SJSA1 (cell line): ENCODE data around the gene RPN2. TPM values are rescaled to one million over a fixed set of nuclear protein-coding genes. Genes with fewer than 3 reads are reported as not detected.

Experiments
- DNase-seq, 2 experiments: peaks; one replicate each; pipeline ENCODE4 v3.0.0-alpha.2; 2015 to 2020; ENCODE audit warnings: low spot score in 2 of 2, low read depth in 1 of 2
- H3K27ac ChIP-seq: fragments of 250-450 bp; sonication (Bioruptor Pico); 2 replicates; pipeline ENCODE4 v1.5.1; 2020; ENCODE audit warnings: mild to moderate bottlenecking, moderate library complexity
- H3K27me3 ChIP-seq: fragments of 250-450 bp; sonication (Bioruptor Pico); replicated peaks from 2 replicates; pipeline ENCODE4 v1.5.1; 2020; ENCODE audit warnings: mild to moderate bottlenecking, moderate library complexity
- H3K36me3 ChIP-seq: fragments of 250-450 bp; sonication (Bioruptor Pico); 2 replicates; pipeline ENCODE4 v1.5.1; 2020; ENCODE audit warnings: mild to moderate bottlenecking
- H3K4me1 ChIP-seq: fragments of 250-450 bp; sonication (Bioruptor Pico); replicated peaks from 2 replicates; pipeline ENCODE4 v1.6.1; 2021; ENCODE audit warnings: mild to moderate bottlenecking
- H3K4me3 ChIP-seq: fragments of 250-450 bp; sonication (Bioruptor Pico); 2 replicates; pipeline ENCODE4 v1.5.1; 2020; ENCODE audit warnings: mild to moderate bottlenecking
- H3K9me3 ChIP-seq: fragments of 250-450 bp; sonication (Bioruptor Pico); replicated peaks from 2 replicates; pipeline ENCODE4 v1.5.1; 2020; ENCODE audit warnings: mild to moderate bottlenecking
- total RNA-seq: library from RNA; depleted of rRNA; stranded (reverse); fragments of >200 nt; shearing (Covaris generic); gene quantifications from 2 replicates; pipeline ENCODE4 v1.2.3, GENCODE V29; 2014

Gene RPN2
- total RNA-seq, 1 experiment from 2014 or later: 402 TPM

DNA sequence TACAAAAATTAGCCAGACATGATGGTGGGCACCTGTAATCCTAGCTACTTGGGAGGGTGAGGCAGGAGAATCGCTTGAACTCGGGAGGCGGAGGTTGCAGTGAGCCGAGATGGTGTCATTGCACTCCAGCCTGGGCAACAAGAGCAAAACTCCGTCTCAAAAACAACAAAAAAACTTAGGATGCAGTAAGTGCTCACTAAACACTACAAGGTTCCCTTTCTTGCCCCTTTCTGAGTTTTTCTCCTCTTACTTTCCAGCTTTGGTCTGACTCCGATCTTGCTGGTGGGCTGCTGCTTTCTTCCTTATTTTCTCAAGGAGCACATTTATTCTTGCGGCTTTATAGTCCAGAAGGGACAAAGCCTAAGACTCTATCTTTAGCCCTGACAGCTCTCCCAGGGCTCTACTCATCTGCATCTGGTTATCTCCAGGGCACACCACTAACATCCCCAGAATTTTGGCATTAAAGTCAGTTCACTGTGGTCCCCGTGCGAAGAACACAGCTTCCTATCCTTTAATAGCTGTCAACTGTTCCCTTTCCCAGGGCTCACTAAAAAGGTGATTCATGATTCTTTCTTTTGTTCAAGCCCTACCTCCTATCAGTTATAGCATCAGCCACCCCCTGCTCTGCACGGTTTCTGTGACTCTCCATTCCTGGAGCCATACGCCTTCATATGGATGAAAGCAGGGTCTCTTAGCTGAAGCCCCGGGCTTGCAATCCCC lies 17.1 kb upstream of the RPN2 start:
- H3K36me3 ChIP-seq: no peaks in the 10 kb centered on the region
- no peak for DNase-seq
- H3K27me3 ChIP-seq: no peaks in the 10 kb centered on the region

GRCh38 chr20:37162646-37163045 lies 16.5 kb upstream of the RPN2 start:
- DNase-seq: no peak
- Histone ChIP-seq H3K9me3 (no peaks in the 10 kb centered on the region), H3K27ac (no peak overlapping the region), H3K27me3 (no peaks in the 10 kb centered on the region), H3K4me3 (no peak overlapping the region), H3K36me3 (no peaks in the 10 kb centered on the region), H3K4me1 (no peaks in the 10 kb centered on the region)

More for the DNA sequence above, 17.1 kb upstream of the RPN2 start:
- Histone ChIP-seq H3K9me3 (no peaks in the 10 kb centered on the region), H3K4me3 (no peak overlapping the region), H3K27ac (no peak overlapping the region), H3K4me1 (no peaks in the 10 kb centered on the region)

- no peak for DNase-seq
- no peaks in the 10 kb centered on the region for H3K27me3 ChIP-seq
- H3K4me1 ChIP-seq: no peaks in the 10 kb centered on the region
- no peak overlapping the region for H3K4me3 ChIP-seq
- H3K9me3 ChIP-seq: no peaks in the 10 kb centered on the region
- H3K36me3 ChIP-seq: no peaks in the 10 kb centered on the region
- no peak overlapping the region for H3K27ac ChIP-seq
Observed at GRCh38 chr20:37163832-37164554, 15.1 kb upstream of the RPN2 start.

DNA sequence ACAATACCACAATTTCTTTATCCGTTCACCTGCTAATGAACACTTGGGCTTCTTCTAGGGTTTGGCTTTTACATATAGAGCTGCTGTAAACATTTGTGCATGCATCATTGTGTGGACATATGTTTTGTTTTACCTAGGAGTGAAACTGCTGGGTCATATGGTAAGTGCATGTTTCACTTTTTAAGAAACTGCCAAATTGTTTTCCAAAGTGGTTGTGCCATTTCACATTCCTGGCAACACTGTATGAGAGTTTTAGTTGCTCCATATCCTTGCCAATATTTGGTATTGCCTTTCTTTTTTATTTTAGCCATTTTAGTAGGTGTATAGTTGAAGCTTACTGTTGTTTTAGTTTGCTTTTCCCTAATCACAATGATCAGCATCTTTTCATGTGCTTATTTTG lies 14.1 kb upstream of the RPN2 start:
- Histone ChIP-seq H3K4me1 (no peaks in the 10 kb centered on the region), H3K27me3 (no peaks in the 10 kb centered on the region), H3K36me3 (no peaks in the 10 kb centered on the region), H3K9me3 (no peaks in the 10 kb centered on the region), H3K27ac (no peak overlapping the region), H3K4me3 (no peak overlapping the region)
- DNase-seq: no peak

DNA sequence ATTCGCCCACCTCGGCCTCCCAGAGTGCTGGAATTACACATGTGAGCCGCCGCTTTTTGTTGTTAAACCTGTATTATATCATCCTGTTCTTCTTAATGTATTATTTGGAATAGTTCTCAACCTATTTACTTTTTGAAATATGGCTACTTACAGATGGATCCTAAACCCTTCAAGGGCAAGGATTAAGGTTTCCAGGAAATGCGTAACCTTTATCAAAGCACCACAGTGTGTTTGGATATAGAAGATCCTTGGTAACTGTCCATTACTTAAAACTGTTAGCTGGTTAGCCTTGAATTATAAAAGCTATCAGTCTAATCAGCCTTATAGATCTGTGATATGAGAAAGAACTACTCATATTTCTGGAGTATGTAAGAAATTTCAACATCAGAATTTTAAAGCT lies 12.3 kb upstream of the RPN2 start:
- DNase-seq: no peak
- H3K4me3 ChIP-seq: no peak overlapping the region
- H3K27ac ChIP-seq: no peak overlapping the region
- no peaks in the 10 kb centered on the region for H3K4me1 ChIP-seq
- H3K27me3 ChIP-seq: no peaks in the 10 kb centered on the region
- no peaks in the 10 kb centered on the region; the same call in 1 of the 2 replicates for H3K9me3 ChIP-seq
- no peaks in the 10 kb centered on the region for H3K36me3 ChIP-seq

DNA sequence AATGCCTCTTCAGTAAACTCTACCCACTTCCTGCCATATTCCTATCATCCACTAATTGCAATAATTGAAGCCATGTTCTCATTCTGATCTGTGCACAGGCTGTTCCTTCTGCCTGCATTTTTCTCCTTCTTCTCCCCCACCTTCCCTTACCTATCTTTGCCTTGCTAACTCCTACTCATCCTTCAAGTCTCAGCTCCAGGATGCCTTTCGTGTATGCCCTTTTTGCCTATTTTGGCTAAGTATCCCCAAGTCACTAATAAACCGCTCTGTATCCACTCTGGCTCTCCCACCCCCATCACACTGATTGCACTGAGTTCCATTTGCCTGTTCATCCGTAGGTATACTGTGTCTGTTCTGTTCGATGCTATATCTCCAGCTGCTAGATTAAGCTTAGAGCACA lies 6.3 kb upstream of the RPN2 start:
- H3K27ac ChIP-seq: no peak overlapping the region
- no peak overlapping the region for H3K4me3 ChIP-seq
- no peaks in the 10 kb centered on the region for H3K27me3 ChIP-seq
- no peaks in the 10 kb centered on the region for H3K4me1 ChIP-seq
- no peaks in the 10 kb centered on the region; the same call in 1 of the 2 replicates for H3K9me3 ChIP-seq
- H3K36me3 ChIP-seq: no peaks in the 10 kb centered on the region
- DNase-seq: no peak

- Histone ChIP-seq H3K27me3 (no peaks in the 10 kb centered on the region), H3K4me1 (peaks cover 10% of the 10 kb centered on the region), H3K4me3 (peak overlapping the region; percentile 86), H3K27ac (peak overlapping the region; percentile 99), H3K9me3 (no peaks in the 10 kb centered on the region), H3K36me3 (peaks cover 41% of the 10 kb centered on the region)
- peak in 1 of 2 experiments; percentile 30 for DNase-seq
Observed at GRCh38 chr20:37179683-37180524, 774 bp downstream of the RPN2 start.

GRCh38 chr20:37185686-37186085 lies 6.6 kb downstream of the RPN2 start:
- DNase-seq: no peak
- Histone ChIP-seq H3K27me3 (no peaks in the 10 kb centered on the region), H3K36me3 (peaks cover 80% of the 10 kb centered on the region)

GRCh38 chr20:37188787-37189186 lies 9.7 kb downstream of the RPN2 start:
- no peaks in the 10 kb centered on the region for H3K27me3 ChIP-seq
- no peak overlapping the region for H3K4me3 ChIP-seq
- H3K36me3 ChIP-seq: peaks cover 79% of the 10 kb centered on the region
- no peak for DNase-seq
- H3K27ac ChIP-seq: no peak overlapping the region
- H3K9me3 ChIP-seq: no peaks in the 10 kb centered on the region
- H3K4me1 ChIP-seq: no peaks in the 10 kb centered on the region

More at GRCh38 chr20:37185686-37186085, 6.6 kb downstream of the RPN2 start:
- Histone ChIP-seq H3K4me1 (peaks cover 1% of the 10 kb centered on the region), H3K4me3 (no peak overlapping the region), H3K27ac (no peak overlapping the region), H3K9me3 (no peaks in the 10 kb centered on the region)

- DNase-seq: no peak
- Histone ChIP-seq H3K27me3 (no peaks in the 10 kb centered on the region), H3K4me1 (no peaks in the 10 kb centered on the region), H3K27ac (no peak overlapping the region), H3K4me3 (no peak overlapping the region), H3K9me3 (no peaks in the 10 kb centered on the region), H3K36me3 (peaks cover 71% of the 10 kb centered on the region)
Observed at GRCh38 chr20:37189416-37190016, 10.4 kb downstream of the RPN2 start.

GRCh38 chr20:37190354-37191112 lies 11.4 kb downstream of the RPN2 start:
- DNase-seq: no peak
- no peaks in the 10 kb centered on the region for H3K27me3 ChIP-seq
- H3K4me3 ChIP-seq: no peak overlapping the region
- no peaks in the 10 kb centered on the region for H3K4me1 ChIP-seq
- H3K27ac ChIP-seq: no peak overlapping the region
- H3K9me3 ChIP-seq: no peaks in the 10 kb centered on the region
- peaks cover 61% of the 10 kb centered on the region for H3K36me3 ChIP-seq

DNA sequence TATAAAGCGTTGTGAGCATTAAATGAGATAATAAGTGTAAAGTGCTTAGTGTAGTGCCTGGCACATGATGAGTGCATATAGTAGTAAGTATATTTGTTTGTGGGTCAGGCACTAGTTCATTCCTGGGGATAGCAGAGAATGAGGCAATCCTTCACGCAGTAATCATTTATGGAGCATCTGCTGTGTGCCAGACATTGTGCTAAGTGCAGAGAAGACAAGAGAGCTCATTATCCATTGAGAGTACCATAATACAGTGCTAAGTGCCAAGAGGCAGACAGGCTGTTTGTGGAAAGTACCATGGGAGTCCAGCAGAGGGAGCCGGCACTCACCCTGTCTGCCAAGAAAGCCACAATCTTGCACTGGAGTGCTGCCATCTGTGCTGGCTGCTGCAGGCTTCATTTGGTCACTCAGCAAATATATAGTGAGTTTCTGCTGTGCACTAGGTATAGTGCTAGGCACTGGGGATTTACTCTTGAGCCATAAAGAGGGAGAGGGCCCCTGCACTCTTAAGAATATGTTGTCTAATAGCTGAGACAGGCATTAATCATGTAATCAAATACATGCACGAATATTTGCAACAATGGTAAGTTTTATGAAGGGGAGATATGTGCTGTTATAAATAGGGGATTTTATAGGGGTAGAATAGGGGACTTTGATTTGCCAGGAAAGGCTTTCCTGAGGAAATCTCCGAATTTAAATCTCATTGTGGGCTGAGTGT lies 13.2 kb downstream of the RPN2 start:
- Histone ChIP-seq H3K4me1 (no peaks in the 10 kb centered on the region), H3K27me3 (no peaks in the 10 kb centered on the region), H3K9me3 (no peaks in the 10 kb centered on the region), H3K4me3 (no peak overlapping the region), H3K36me3 (peaks cover 57% of the 10 kb centered on the region), H3K27ac (no peak overlapping the region)
- peak; percentile 59 to 80 for DNase-seq
